Suprapubic skin (tissue), 4 donors: ENCODE data around the gene PRR12. TPM values are rescaled to one million over a fixed set of nuclear protein-coding genes. Genes with fewer than 3 reads are reported as not detected.

ENCODE experiments used
- DNase-seq, 2 donors: peaks; one replicate each; pipeline ENCODE4 v3.0.0-alpha.2; 2019; ENCODE audit warnings: low spot score in 2 of 2
- H3K27ac ChIP-seq: fragments of 200-600 bp; sonication (generic); one replicate; pipeline ENCODE4 v1.5.1; 2019
- H3K27me3 ChIP-seq: fragments of 200-600 bp; sonication (generic); one replicate; pipeline ENCODE4 v1.5.1; 2019
- H3K36me3 ChIP-seq: fragments of 200-600 bp; sonication (generic); one replicate; pipeline ENCODE4 v1.5.1; 2019
- H3K4me1 ChIP-seq: fragments of 200-600 bp; sonication (generic); one replicate; pipeline ENCODE4 v1.5.1; 2019
- H3K4me3 ChIP-seq: fragments of 200-600 bp; sonication (generic); one replicate; pipeline ENCODE4 v1.5.1; 2019; ENCODE audit warnings: mild to moderate bottlenecking
- H3K9me3 ChIP-seq: fragments of 200-600 bp; sonication (generic); one replicate; pipeline ENCODE4 v1.5.1; 2019
- EP300 ChIP-seq: sonication (generic); formaldehyde crosslinking; IDR thresholded peaks from one replicate; pipeline ENCODE4 v1.6.1; 2017; ENCODE audit warnings: antibody characterized with exemption
- POLR2A ChIP-seq, 2 donors: fragments of 450-650 bp; IDR thresholded peaks; one replicate each; pipeline ENCODE4 v1.6.1; 2017; ENCODE audit warnings: antibody characterized with exemption in 2 of 2, mild to moderate bottlenecking in 2 of 2, moderate library complexity in 2 of 2
- POLR2AphosphoS5 ChIP-seq, 3 donors: sonication (generic); formaldehyde crosslinking; IDR thresholded peaks; one replicate each; pipeline ENCODE4 v1.6.1; 2017; ENCODE audit warnings: antibody characterized with exemption in 3 of 3
- WGBS: methylation state at CpG from one replicate; pipeline ENCODE4 v1.1.5; 2018; 5-methylcytosine and 5-hydroxymethylcytosine counted together
- total RNA-seq, 4 donors: library from RNA; depleted of rRNA; stranded (reverse); fragments of >200 nt; gene quantifications; one replicate each; pipeline ENCODE4 v1.1.0, GENCODE V29; 2016
- TF ChIP-seq, protein P1 (sequence below), 2 donors: fragments of 200-600 bp in 1 of 2; fragments of 450-650 bp in 1 of 2; sonication (generic) in 1 of 2; IDR thresholded peaks; one replicate each; pipeline ENCODE4 v1.5.1; 2016 to 2019; ENCODE audit warnings: antibody characterized with exemption in 2 of 2, mild to moderate bottlenecking in 1 of 2, moderate library complexity in 1 of 2

Gene PRR12
- total RNA-seq, 4 donors from 2014 or later = 24.6 to 50.3 (median 38.9) TPM

DNA sequence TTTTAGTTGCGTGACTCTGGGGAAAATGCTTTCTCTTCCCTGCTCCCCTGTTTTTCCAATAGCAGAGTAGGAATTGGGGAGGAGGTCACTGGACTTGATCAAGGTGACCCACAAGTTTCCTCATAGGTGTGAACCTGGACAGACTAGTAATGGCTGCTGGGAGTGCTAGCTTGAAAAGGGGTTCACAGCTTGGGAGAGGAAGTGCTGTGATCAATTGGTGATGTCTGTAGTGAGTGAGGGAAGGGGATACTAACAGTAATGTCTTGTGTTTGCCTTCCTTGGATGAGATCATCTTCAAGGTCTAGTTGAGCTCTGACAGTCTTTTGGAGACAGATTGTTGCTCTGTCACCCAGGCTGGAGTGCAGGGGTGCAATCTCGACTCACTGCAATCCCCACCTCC is 76.5 kb downstream of the PRR12 start:
- 100% methylated on average over 2 of the region's 2 CpGs for WGBS
- Histone ChIP-seq H3K4me1 (peaks cover 32% of the 10 kb centered on the region), H3K27ac (no peak overlapping the region), H3K4me3 (no peak overlapping the region), H3K27me3 (no peaks in the 10 kb centered on the region), H3K9me3 (no peaks in the 10 kb centered on the region), H3K36me3 (peaks cover 12% of the 10 kb centered on the region)
- TF ChIP-seq EP300 (no peak), POLR2A (IDR thresholded peaks at IDR 0.05) (no peak), POLR2AphosphoS5 (IDR thresholded peaks at IDR 0.05) (no peak)
- TF ChIP-seq, protein P1, sequence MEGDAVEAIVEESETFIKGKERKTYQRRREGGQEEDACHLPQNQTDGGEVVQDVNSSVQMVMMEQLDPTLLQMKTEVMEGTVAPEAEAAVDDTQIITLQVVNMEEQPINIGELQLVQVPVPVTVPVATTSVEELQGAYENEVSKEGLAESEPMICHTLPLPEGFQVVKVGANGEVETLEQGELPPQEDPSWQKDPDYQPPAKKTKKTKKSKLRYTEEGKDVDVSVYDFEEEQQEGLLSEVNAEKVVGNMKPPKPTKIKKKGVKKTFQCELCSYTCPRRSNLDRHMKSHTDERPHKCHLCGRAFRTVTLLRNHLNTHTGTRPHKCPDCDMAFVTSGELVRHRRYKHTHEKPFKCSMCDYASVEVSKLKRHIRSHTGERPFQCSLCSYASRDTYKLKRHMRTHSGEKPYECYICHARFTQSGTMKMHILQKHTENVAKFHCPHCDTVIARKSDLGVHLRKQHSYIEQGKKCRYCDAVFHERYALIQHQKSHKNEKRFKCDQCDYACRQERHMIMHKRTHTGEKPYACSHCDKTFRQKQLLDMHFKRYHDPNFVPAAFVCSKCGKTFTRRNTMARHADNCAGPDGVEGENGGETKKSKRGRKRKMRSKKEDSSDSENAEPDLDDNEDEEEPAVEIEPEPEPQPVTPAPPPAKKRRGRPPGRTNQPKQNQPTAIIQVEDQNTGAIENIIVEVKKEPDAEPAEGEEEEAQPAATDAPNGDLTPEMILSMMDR (IDR thresholded peaks at IDR 0.05) = no peak
- DNase-seq = no peak

DNA sequence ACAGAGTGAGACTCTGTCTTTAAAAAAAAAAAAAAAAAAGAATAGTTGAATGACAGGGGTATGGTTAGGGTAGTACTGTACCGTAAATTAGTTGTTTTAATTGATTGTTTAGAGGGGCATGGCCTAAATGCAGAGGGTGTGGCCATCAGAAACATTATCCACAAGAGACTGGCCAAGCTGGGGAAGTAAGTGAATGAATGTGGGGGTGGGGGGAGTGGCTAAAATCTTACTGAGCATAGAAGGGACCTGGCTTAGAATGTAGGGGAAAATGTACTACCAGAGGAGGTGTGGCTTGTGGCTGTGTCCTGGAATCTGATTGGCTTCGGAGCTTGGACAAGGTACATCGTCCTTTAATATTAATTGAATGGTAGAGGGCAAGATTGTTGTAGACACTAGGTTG is 78.5 kb downstream of the PRR12 start:
- 96% methylated on average over 3 of the region's 3 CpGs for WGBS
- no peak for DNase-seq

DNA sequence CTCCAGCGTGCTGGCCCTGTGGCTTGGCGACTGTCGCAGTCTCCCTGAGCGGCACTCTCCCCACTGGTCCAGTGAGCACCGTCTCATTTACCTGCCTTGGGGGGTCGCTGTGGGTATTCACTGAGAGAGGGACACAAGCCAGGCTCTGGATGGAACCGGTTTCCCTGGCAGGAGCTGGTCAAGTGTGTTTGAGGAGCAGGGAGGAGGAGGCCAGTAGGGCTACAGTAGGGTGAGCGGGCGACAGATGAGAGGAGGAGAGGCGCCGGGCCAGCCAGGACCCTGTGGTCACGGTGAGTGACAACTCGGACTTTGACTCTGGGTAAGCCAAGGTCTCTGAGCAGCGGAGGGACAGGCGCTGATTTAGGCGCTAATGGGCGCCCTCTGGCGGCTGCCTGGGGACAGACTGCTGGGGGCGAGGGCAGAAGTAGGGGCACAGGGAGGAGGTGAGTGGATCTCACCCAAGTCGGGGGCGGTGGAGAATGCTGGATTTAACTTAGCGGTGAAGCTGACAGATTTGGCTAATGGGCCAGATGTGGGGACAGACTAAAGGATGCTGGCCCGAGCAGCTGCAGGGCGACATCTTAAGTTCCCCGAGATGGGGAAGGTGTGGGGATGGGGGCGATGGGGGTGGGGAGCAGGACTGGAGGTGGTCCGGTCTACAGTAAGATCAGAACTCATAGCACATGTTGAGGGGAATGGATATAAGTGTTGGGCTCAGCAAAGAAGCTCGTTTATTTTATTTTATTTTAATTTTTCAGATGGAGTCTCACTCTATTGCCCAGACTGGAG is 81.3 kb downstream of the PRR12 start:
- Histone ChIP-seq H3K36me3 (peaks cover 7% of the 10 kb centered on the region), H3K9me3 (no peaks in the 10 kb centered on the region), H3K4me1 (peaks cover 9% of the 10 kb centered on the region), H3K27me3 (no peaks in the 10 kb centered on the region), H3K27ac (no peak overlapping the region), H3K4me3 (no peak overlapping the region)
- TF ChIP-seq POLR2A (IDR thresholded peaks at IDR 0.05) = no peak
- TF ChIP-seq EP300 = no peak
- TF ChIP-seq, protein P1 (IDR thresholded peaks at IDR 0.05) = peak; percentile 50 to 91
- DNase-seq = no peak
- 32% methylated on average over 28 of the region's 28 CpGs for WGBS

More for the DNA sequence above, 78.5 kb downstream of the PRR12 start:
- TF ChIP-seq EP300 = no peak
- TF ChIP-seq POLR2AphosphoS5 (IDR thresholded peaks at IDR 0.05) = no peak
- TF ChIP-seq, protein P1 (IDR thresholded peaks at IDR 0.05) = no peak
- no peak for TF ChIP-seq POLR2A (IDR thresholded peaks at IDR 0.05)
- H3K9me3 ChIP-seq = no peaks in the 10 kb centered on the region
- peaks cover 7% of the 10 kb centered on the region for H3K36me3 ChIP-seq
- H3K4me3 ChIP-seq = no peak overlapping the region
- H3K27me3 ChIP-seq = no peaks in the 10 kb centered on the region
- no peak overlapping the region for H3K27ac ChIP-seq
- peaks cover 17% of the 10 kb centered on the region for H3K4me1 ChIP-seq

Other genes starting within 250 kb of the PRR12 start
- 10 to 100 TPM; 10.6 to 15.4 (median 13.2) TPM for gene TEAD2, start 228.8 kb upstream of the PRR12 start, total RNA-seq
- not detected for gene DKKL1, start 227.3 kb upstream of the PRR12 start, total RNA-seq
- gene KASH5, start 202.9 kb upstream of the PRR12 start, total RNA-seq = not detected
- not detected for gene PTH2, start 167.7 kb upstream of the PRR12 start, total RNA-seq
- gene GFY, start 165.8 kb upstream of the PRR12 start, total RNA-seq = not detected
- 1 to 10 TPM in 3 of 4 donors, under 1 TPM in 1; 0.60 to 1.2 (median 1.1) TPM for gene SLC17A7, start 149.7 kb upstream of the PRR12 start, total RNA-seq
- gene PIH1D1, start 139.4 kb upstream of the PRR12 start, total RNA-seq = 100 to 1,000 TPM in 2 of 4 donors, 10 to 100 TPM in 2; 82.0 to 124 (median 104) TPM
- 10 to 100 TPM; 21.7 to 47.7 (median 35.9) TPM for gene ALDH16A1, start 138.0 kb upstream of the PRR12 start, total RNA-seq
- gene FLT3LG, start 117.0 kb upstream of the PRR12 start, total RNA-seq = 1 to 10 TPM; 1.2 to 4.9 (median 4.4) TPM
- 1,000 to 10,000 TPM; 2,613 to 5,154 (median 4,451) TPM for gene RPL13A, start 103.6 kb upstream of the PRR12 start, total RNA-seq
- gene RPS11, start 94.7 kb upstream of the PRR12 start, total RNA-seq = 1,000 to 10,000 TPM; 3,049 to 5,024 (median 4,623) TPM
- gene FCGRT, start 78.5 kb upstream of the PRR12 start, total RNA-seq = 100 to 1,000 TPM in 3 of 4 donors, 10 to 100 TPM in 1; 96.2 to 136 (median 112) TPM
- 10 to 100 TPM in 2 of 4 donors, 1 to 10 TPM in 2; 4.9 to 18.8 (median 9.0) TPM for gene RCN3, start 63.2 kb upstream of the PRR12 start, total RNA-seq
- 10 to 100 TPM; 42.5 to 85.6 (median 68.9) TPM for gene NOSIP, start 10.6 kb upstream of the PRR12 start, total RNA-seq
- 10 to 100 TPM; 13.8 to 21.2 (median 16.7) TPM for gene PRRG2, start 9.9 kb upstream of the PRR12 start, total RNA-seq
- 10 to 100 TPM; 12.9 to 28.8 (median 18.6) TPM for gene RRAS, start 49.0 kb downstream of the PRR12 start, total RNA-seq
- gene SCAF1, start 51.0 kb downstream of the PRR12 start, total RNA-seq = 10 to 100 TPM; 22.1 to 36.9 (median 28.5) TPM
- 100 to 1,000 TPM in 1 of 4 donors, 10 to 100 TPM in 3; 61.3 to 164 (median 81.0) TPM for gene IRF3, start 74.7 kb downstream of the PRR12 start, total RNA-seq
- gene BCL2L12, start 74.8 kb downstream of the PRR12 start, total RNA-seq = 10 to 100 TPM in 1 of 4 donors, 1 to 10 TPM in 3; 3.1 to 28.0 (median 7.5) TPM
- gene PRMT1, start 86.1 kb downstream of the PRR12 start, total RNA-seq = 100 to 1,000 TPM; 101 to 142 (median 112) TPM
- 1 to 10 TPM; 1.8 to 7.6 (median 4.1) TPM for gene ADM5, start 98.4 kb downstream of the PRR12 start, total RNA-seq
- gene CPT1C, start 99.9 kb downstream of the PRR12 start, total RNA-seq = 1 to 10 TPM in 1 of 4 donors, under 1 TPM in 3; 0.57 to 1.2 (median 0.92) TPM
- 1 to 10 TPM in 2 of 4 donors, not detected in 2; 1.7 to 2.5 TPM for gene TSKS, start 172.1 kb downstream of the PRR12 start, total RNA-seq
- 100 to 1,000 TPM in 1 of 4 donors, 10 to 100 TPM in 3; 78.1 to 101 (median 93.4) TPM for gene AP2A1, start 175.8 kb downstream of the PRR12 start, total RNA-seq
- gene FUZ, start 222.1 kb downstream of the PRR12 start, total RNA-seq = 10 to 100 TPM in 3 of 4 donors, 1 to 10 TPM in 1; 9.4 to 24.2 (median 14.4) TPM
- gene MED25, start 227.1 kb downstream of the PRR12 start, total RNA-seq = 10 to 100 TPM; 32.2 to 60.3 (median 40.8) TPM